Measurements from ENCODE around the gene PLA2G6. TPM values are rescaled to one million over a fixed set of nuclear protein-coding genes. Genes with fewer than 3 reads are reported as not detected.
A peak's percentile ranks its signal among the peaks of the same experiment; 100 is the strongest.
"Not testable (repeated sequence)": the region's sequence is repeated elsewhere in the genome, so short reads cannot be mapped to it uniquely, and the experiment has no call there.

PLA2G6 gene
- total and polyA plus RNA-seq, 9 donors = 16.4 to 68.4 (median 39.4) TPM

DNA sequence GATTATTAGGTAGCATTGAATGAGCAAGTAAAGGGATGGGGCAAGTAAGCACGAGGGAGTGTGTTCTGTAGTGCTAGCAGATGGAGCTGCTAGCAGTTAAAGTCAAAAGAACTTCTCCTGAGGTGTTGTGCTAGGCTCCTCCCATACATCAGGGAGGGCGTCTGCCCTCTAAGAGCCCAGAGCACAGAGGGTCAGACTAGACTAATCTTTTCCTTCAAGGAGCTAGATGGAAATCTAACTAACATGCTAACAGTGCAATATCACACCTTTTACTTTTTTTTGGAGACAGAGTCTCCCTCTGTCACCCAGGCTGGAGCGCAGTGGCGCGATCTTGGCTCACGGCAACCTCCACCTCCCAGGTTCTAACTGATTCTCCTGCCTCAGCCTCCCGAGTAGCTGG is 3.2 kb upstream of the PLA2G6 start:
- Histone ChIP-seq H3K4me1 (ENCODE audit: insufficient read depth) (peaks cover 11% of the 10 kb centered on the region), H3K4me3 (no peak overlapping the region), H3K9me3 (no peaks in the 10 kb centered on the region), H3K36me3 (no peaks in the 10 kb centered on the region), H3K27me3 (no peaks in the 10 kb centered on the region), H3K27ac (no peak overlapping the region)
- DNase-seq = no peak
- intact Hi-C loops (cut with DNase I) = no loop called here
- WGBS, 3 donors = 66 to 70% (median 70%) methylated on average over 7 of the region's 7 CpGs
- TF ChIP-seq, protein P1, sequence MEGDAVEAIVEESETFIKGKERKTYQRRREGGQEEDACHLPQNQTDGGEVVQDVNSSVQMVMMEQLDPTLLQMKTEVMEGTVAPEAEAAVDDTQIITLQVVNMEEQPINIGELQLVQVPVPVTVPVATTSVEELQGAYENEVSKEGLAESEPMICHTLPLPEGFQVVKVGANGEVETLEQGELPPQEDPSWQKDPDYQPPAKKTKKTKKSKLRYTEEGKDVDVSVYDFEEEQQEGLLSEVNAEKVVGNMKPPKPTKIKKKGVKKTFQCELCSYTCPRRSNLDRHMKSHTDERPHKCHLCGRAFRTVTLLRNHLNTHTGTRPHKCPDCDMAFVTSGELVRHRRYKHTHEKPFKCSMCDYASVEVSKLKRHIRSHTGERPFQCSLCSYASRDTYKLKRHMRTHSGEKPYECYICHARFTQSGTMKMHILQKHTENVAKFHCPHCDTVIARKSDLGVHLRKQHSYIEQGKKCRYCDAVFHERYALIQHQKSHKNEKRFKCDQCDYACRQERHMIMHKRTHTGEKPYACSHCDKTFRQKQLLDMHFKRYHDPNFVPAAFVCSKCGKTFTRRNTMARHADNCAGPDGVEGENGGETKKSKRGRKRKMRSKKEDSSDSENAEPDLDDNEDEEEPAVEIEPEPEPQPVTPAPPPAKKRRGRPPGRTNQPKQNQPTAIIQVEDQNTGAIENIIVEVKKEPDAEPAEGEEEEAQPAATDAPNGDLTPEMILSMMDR (IDR thresholded peaks at IDR 0.05) = no peak
- no peak for TF ChIP-seq EP300 (IDR thresholded peaks at IDR 0.05)
- TF ChIP-seq POLR2A (IDR thresholded peaks at IDR 0.05) = no peak

DNA sequence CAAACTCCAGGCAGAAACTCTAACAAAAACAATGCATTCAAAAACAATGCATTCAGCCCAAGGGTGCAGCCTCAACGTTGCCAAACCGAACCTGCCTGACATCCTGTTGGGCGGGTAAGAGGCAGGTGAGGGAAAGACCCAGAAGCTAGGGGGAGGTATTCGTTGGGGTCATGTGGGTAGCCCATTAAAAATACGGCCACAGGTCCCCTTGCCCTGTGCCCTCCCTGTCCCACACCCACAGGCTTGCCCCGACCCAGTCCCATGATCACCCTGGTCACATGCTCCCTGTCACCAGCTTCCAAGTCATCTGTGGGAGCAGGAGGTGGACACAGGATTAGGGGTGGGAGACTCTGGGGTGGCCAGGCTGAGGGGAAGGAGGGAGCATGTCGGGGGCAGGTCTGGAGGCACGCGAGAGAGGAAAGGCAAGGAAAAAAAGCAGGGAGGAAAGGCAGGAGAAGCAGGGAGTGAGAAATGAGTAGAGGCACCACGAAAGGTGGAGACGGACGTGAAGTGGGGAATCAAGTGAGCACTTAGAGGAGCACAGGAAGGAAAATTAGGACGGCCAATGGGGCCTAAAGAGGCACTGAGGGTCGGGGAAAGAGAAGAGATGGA is 683 bp downstream of the PLA2G6 start:
- DNase-seq = peak in 4 of 5 donors; percentile 36 to 49 (median 44)
- intact Hi-C loops (cut with DNase I) = no loop called here
- Histone ChIP-seq H3K4me3 (peak overlapping the region; percentile 60), H3K27me3 (no peaks in the 10 kb centered on the region), H3K4me1 (ENCODE audit: insufficient read depth) (peaks cover 13% of the 10 kb centered on the region), H3K36me3 (no peaks in the 10 kb centered on the region), H3K27ac (peak overlapping the region; percentile 64 to 86), H3K9me3 (no peaks in the 10 kb centered on the region)
- TF ChIP-seq, protein P1 (IDR thresholded peaks at IDR 0.05) = no peak
- TF ChIP-seq POLR2A (IDR thresholded peaks at IDR 0.05) (no peak), EP300 (IDR thresholded peaks at IDR 0.05) (no peak)
- 20 to 23% (median 22%) methylated on average over 14 of the region's 14 CpGs for whole genome bisulfite sequencing, 3 donors

DNA sequence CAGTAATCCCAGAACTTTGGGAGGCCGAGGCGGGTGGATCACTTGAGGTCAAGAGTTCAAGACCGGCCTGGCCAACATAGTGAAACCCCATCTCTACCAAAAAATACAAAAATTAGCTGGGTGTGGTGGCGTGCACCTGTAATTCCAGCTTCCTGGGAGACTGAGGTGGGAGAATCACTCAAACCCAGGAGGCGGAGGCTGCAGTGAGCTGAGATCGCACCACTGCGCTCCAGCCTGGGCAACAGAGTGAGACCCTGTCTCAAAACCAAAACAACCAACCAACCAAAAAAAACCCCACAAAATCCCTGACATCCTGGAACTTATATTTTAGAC is 3.1 kb downstream of the PLA2G6 start:
- H3K9me3 ChIP-seq; H3K36me3 ChIP-seq; H3K27me3 ChIP-seq; DNase-seq; H3K4me3 ChIP-seq; intact Hi-C loops (cut with DNase I): not testable (repeated sequence)
- 94 to 99% (median 97%) methylated on average over 7 of the region's 7 CpGs for WGBS, 3 donors
- Histone ChIP-seq H3K27ac (peak overlapping the region; percentile 44 to 50), H3K4me1 (ENCODE audit: insufficient read depth) (peaks cover 13% of the 10 kb centered on the region)

DNA sequence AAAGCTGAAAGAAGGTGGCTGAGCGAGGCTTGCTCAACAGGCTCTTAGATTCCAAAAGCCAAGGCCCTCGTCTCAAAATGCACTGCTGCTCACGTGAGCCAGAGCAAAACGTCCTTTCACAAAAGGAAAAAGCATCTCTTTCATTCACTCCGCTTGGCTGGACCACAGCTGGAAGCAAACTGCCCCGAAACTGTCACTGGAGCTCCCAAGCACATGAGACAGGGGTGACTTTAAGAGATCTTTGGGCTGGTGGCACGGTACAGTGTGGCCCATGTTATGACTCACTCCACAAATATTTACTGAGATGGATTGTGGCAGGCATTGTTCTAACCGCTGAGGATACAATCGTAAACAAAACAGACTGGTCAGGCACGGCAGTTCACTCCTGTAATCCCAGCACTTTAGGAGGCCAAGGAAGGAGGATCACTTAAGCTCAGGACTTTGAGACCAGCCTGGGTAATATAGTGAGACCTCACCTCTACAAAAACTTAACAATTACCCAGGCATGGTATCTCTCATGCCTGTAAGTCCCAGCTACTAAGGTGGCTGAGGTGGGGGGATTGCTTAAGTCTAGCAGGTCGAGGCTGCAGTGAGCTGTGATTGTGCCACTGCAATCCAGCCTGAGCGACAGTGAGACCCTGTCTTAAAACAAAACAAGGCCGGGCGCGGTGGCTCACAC is 3.6 kb downstream of the PLA2G6 start:
- WGBS, 3 donors = 38 to 44% (median 41%) methylated on average over 15 of the region's 15 CpGs
- peak; percentile 35 to 60 (median 52) for DNase-seq
- Histone ChIP-seq H3K27ac (peak overlapping the region; percentile 44 to 50), H3K27me3 (no peaks in the 10 kb centered on the region), H3K4me3 (no peak overlapping the region), H3K36me3 (no peaks in the 10 kb centered on the region), H3K4me1 (ENCODE audit: insufficient read depth) (peaks cover 13% of the 10 kb centered on the region), H3K9me3 (no peaks in the 10 kb centered on the region)
- TF ChIP-seq, protein P1 (IDR thresholded peaks at IDR 0.05) = no peak
- TF ChIP-seq POLR2A (IDR thresholded peaks at IDR 0.05) (no peak), EP300 (IDR thresholded peaks at IDR 0.05) (no peak)
- intact Hi-C loops (cut with DNase I) = no loop called here

DNA sequence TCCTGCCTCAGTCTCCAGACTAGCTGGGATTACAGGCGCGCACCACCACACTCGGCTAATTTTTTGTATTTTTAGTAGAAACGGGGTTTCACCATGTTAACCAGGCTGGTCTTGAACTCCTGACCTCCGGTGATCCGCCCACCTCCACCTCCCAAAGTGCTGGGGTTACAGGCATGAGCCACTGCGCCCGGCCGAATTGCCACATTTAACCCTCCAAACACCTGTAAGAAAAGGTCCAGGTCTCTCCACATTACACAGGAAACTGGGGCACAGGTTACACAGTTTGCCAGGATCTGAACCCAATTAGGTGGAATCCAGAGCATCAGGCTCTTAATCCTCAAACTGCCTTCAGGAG is 4.1 kb downstream of the PLA2G6 start:
- H3K9me3 ChIP-seq; H3K27me3 ChIP-seq; H3K36me3 ChIP-seq; H3K4me3 ChIP-seq; intact Hi-C loops (cut with DNase I): not testable (repeated sequence)
- H3K4me1 ChIP-seq (ENCODE audit: insufficient read depth) = peaks cover 13% of the 10 kb centered on the region
- peak overlapping the region; percentile 44 to 50 for H3K27ac ChIP-seq
- 70 to 77% (median 75%) methylated on average over 9 of the region's 9 CpGs for whole genome bisulfite sequencing, 3 donors
- DNase-seq = peak in 1 of 5 donors; percentile 20

All from ovary (tissue), 9 donors.